ENCODE measurements around the gene CERS6. TPM values are rescaled to one million over a fixed set of nuclear protein-coding genes. Genes with fewer than 3 reads are reported as not detected.

The CERS6 gene, protein sequence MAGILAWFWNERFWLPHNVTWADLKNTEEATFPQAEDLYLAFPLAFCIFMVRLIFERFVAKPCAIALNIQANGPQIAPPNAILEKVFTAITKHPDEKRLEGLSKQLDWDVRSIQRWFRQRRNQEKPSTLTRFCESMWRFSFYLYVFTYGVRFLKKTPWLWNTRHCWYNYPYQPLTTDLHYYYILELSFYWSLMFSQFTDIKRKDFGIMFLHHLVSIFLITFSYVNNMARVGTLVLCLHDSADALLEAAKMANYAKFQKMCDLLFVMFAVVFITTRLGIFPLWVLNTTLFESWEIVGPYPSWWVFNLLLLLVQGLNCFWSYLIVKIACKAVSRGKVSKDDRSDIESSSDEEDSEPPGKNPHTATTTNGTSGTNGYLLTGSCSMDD
- 29.6 and 30.4 TPM in 2 replicates for total RNA-seq (2013; cell fraction: nucleolus; rRNA removed)
- total RNA-seq (2014; rRNA removed) (20.4 and 22.2 TPM in 2 replicates), total RNA-seq (2014; rRNA removed; fragmentation: Illumina TruSeq; extraction: Trizol) (17.6 TPM in 2 replicates), total RNA-seq (2021) (15.3 and 17.0 TPM in 2 replicates), polyA plus RNA-seq (2011; rRNA removed) (12.0 and 17.6 TPM in 2 replicates), polyA plus RNA-seq (2014; fragmentation: Illumina TruSeq; extraction: Trizol) (19.6 and 24.1 TPM in 2 replicates), polyA plus RNA-seq (2014; fragmentation: Nextera tagmentation; extraction: Ambion mirVana) (1 to 10 TPM; 1.3 to 2.5 TPM), polyA plus RNA-seq (2014; rRNA removed) (8.8 and 9.4 TPM in 2 replicates), polyA plus RNA-seq (2016; fragmentation: Nextera tagmentation; extraction: Ambion mirVana) (10 to 100 TPM in 1 of 2 experiments, 1 to 10 TPM in 1; 6.2 to 16.1 TPM), polyA minus RNA-seq (2011; rRNA and poly(A)+ RNA removed) (18.6 and 19.1 TPM in 2 replicates), Bru-seq, nascent RNA (percentile 82 among the genes with signal in this experiment), BruChase-seq, experiment 1, labeled RNA remaining after a 6-hour chase (percentile 64 among the genes with signal in this experiment), BruChase-seq, experiment 2, labeled RNA remaining after a 2-hour chase (percentile 67 among the genes with signal in this experiment)
- 6.0 TPM for polyA plus RNA-seq (2011; ENCODE audit: low read depth)
- 6.1 and 8.2 TPM in 2 replicates for polyA plus RNA-seq (2011; cell fraction: cytosol; rRNA removed)
- polyA plus RNA-seq (2011; cell fraction: nucleus; rRNA removed), result 8.5 and 10.0 TPM in 2 replicates
- 12.5 and 13.9 TPM in 2 replicates for polyA plus RNA-seq (2012)
- polyA minus RNA-seq (2011; cell fraction: cytosol; rRNA and poly(A)+ RNA removed), result 6.7 and 8.8 TPM in 2 replicates
- 10.8 and 16.3 TPM in 2 replicates for polyA minus RNA-seq (2011; cell fraction: nucleus; rRNA and poly(A)+ RNA removed)
- long read RNA-seq, experiment 1, partial matches to known transcripts, result 0 of 3 reads
- long read RNA-seq, experiment 1, other reads (novel, unspliced or antisense), result 3 of 3 reads
- long read RNA-seq, experiment 2, full-length matches to known transcripts, result 1 of 28 reads
- long read RNA-seq, experiment 2, partial matches to known transcripts, result 0 of 28 reads
- long read RNA-seq, experiment 2, other reads (novel, unspliced or antisense), result 27 of 28 reads

DNA sequence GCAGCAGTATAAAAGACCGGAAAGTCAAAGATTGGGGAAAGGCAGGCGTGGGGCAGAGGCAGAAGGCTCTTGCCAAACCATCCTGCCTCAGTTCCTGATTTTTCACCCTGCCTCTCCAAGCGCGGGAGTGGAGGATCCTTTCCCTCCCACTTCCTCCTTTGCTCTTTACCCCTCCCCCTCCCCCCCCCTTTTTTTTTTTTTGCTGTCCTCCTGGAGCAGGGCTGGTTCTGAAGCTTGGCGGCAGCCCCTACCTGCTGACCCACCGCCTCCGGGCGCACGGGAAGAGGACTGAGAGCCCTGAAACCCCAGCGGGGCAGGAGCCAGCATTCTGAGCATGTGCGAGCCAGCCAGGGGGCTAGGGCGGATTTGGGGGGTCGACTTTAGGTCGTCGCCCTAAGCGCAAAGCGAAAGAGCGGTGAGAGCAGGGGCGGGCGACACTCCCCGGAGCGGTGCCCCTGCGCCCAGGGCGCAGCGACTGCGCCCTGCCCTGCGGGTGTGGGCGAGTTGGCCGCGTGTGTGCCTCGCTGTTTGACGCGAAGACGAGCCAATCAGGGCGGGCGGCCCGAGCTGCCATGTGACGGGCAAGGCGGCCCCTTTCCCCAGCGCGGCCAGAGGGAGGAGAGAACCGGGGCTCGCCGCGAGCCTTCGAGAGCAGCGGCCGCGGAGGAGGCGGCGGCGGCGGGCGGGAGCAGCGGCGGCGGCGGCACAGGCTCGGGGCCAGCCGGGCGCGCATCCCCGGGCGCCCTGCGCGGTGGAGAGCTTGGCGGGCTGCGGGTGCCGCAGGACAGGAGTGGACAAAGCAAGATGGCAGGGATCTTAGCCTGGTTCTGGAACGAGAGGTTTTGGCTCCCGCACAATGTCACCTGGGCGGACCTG, at the start of gene CERS6:
Gene CERS6 (plus strand): TSS at position 628 of the 876 bp plus-strand sequence. CDS start 177 bp downstream, at position 805.
- CTCF ChIA-PET, result no interaction called here
- RAD21 ChIA-PET (ENCODE audit: unreplicated experiment), result interaction anchor here (0.5 to 1.3 kb wide), 2 partner anchors 34 to 212 kb away, joined by 4 to 7 read pairs; no protein-coding TSS in a partner anchor
- peak; percentile 64 for DNase-seq (ENCODE audit: low read depth, low spot score)
- intact Hi-C loops (cut with micrococcal nuclease; ENCODE audit: unreplicated experiment) (loop anchor here (2.0 to 5.0 kb wide), 4 partner anchors 35 to 109 kb away; no protein-coding TSS in a partner anchor), in situ Hi-C loops (cut with MboI) (no loop called here)
- Histone ChIP-seq H4K20me1 (ENCODE audit: control insufficient read depth, insufficient read depth) (no peaks in the 10 kb centered on the region), H3K79me2 (ENCODE audit: control insufficient read depth, insufficient read depth, low read length) (peaks cover 47% of the 10 kb centered on the region), H3K27ac (ENCODE audit: control insufficient read depth, insufficient read depth) (peak within 1 kb of the TSS; percentile 91), H3K9me3 (replicated peaks; ENCODE audit: control insufficient read depth, insufficient read depth, low read length) (no peaks in the 10 kb centered on the region; the same call in 2 of the 3 replicates), H3K4me1 (ENCODE audit: control insufficient read depth, insufficient read depth, low read length) (peaks cover 13% of the 10 kb centered on the region), H2AFZ (ENCODE audit: control insufficient read depth, low read depth, low read length) (peak within 1 kb of the TSS; percentile 76), H3K9ac (ENCODE audit: control insufficient read depth, insufficient read depth, low read length) (peak within 1 kb of the TSS; percentile 91), H3K36me3 (ENCODE audit: control insufficient read depth in 2 of 2, insufficient read depth in 2 of 2, low read length in 1 of 2) (no peaks in the 10 kb centered on the region), H3K4me2 (ENCODE audit: control insufficient read depth, insufficient read depth) (peak within 1 kb of the TSS; percentile 43), H3K4me3 (peak within 1 kb of the TSS; percentile 79), H3K27me3 (replicated peaks in 1 of 2; ENCODE audit: control insufficient read depth in 2 of 2, insufficient read depth in 2 of 2, low read length in 1 of 2) (no peaks in the 10 kb centered on the region)
- ATAC-seq, result peak; percentile 93
- WGBS (ENCODE audit: insufficient coverage, insufficient replicate concordance, low lambda C conversion rate, missing lambda C conversion rate), result 3% methylated on average over 34 of the region's 72 CpGs
- BruUV-seq (replicated peaks), result no TSS peak
- POLR2A ChIA-PET, result no interaction called here
- SMC1A ChIA-PET (ENCODE audit: uncharacterized antibody, unreplicated experiment), result no interaction called here
- no peak for FAIRE-seq
- no peak for TF ChIP-seq ATF7 (IDR thresholded peaks at IDR 0.05; ENCODE audit: low read depth)
- no peak for TF ChIP-seq IRF4 (IDR thresholded peaks at IDR 0.05; ENCODE audit: low read depth, low read length)
- 0 out of 2 replicates have a peak, but pooled peaks have one; percentile 54 for TF ChIP-seq POLR2AphosphoS2 (IDR thresholded peaks at IDR 0.05; ENCODE audit: low read depth, low read length)
- peak; percentile 18; the same call in 1 of the 2 replicates for TF ChIP-seq IKZF1 (conservative IDR thresholded peaks at IDR 0.05)
- TF ChIP-seq TCF12 (IDR thresholded peaks at IDR 0.05; ENCODE audit: low read depth, low read length), result no peak
- no peak for TF ChIP-seq HDGF (IDR thresholded peaks at IDR 0.05)
- no peak for TF ChIP-seq STAT1 (conservative IDR thresholded peaks at IDR 0.05)
- TF ChIP-seq YBX1 (IDR thresholded peaks at IDR 0.05), result no peak
- peak; percentile 77; the same call in 1 of the 2 replicates for TF ChIP-seq CREB1 (IDR thresholded peaks at IDR 0.05; ENCODE audit: low read depth)
- TF ChIP-seq, protein P1, sequence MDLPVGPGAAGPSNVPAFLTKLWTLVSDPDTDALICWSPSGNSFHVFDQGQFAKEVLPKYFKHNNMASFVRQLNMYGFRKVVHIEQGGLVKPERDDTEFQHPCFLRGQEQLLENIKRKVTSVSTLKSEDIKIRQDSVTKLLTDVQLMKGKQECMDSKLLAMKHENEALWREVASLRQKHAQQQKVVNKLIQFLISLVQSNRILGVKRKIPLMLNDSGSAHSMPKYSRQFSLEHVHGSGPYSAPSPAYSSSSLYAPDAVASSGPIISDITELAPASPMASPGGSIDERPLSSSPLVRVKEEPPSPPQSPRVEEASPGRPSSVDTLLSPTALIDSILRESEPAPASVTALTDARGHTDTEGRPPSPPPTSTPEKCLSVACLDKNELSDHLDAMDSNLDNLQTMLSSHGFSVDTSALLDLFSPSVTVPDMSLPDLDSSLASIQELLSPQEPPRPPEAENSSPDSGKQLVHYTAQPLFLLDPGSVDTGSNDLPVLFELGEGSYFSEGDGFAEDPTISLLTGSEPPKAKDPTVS (IDR thresholded peaks at IDR 0.05; ENCODE audit: low read depth, low read length), result no peak
- TF ChIP-seq, protein P2, sequence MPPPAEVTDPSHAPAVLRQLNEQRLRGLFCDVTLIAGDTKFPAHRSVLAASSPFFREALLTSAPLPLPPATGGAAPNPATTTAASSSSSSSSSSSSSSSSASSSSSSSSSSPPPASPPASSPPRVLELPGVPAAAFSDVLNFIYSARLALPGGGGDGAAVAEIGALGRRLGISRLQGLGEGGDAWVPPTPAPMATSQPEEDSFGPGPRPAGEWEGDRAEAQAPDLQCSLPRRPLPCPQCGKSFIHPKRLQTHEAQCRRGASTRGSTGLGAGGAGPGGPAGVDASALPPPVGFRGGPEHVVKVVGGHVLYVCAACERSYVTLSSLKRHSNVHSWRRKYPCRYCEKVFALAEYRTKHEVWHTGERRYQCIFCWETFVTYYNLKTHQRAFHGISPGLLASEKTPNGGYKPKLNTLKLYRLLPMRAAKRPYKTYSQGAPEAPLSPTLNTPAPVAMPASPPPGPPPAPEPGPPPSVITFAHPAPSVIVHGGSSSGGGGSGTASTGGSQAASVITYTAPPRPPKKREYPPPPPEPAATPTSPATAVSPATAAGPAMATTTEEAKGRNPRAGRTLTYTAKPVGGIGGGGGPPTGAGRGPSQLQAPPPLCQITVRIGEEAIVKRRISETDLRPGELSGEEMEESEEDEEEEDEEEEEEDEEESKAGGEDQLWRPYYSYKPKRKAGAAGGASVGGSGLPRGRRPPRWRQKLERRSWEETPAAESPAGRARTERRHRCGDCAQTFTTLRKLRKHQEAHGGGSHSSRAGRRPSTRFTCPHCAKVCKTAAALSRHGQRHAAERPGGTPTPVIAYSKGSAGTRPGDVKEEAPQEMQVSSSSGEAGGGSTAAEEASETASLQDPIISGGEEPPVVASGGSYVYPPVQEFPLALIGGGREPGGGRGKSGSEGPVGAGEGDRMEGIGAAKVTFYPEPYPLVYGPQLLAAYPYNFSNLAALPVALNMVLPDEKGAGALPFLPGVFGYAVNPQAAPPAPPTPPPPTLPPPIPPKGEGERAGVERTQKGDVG (CRISPR knock-in tag; IDR thresholded peaks at IDR 0.05), result no peak
- TF ChIP-seq, protein P3, sequence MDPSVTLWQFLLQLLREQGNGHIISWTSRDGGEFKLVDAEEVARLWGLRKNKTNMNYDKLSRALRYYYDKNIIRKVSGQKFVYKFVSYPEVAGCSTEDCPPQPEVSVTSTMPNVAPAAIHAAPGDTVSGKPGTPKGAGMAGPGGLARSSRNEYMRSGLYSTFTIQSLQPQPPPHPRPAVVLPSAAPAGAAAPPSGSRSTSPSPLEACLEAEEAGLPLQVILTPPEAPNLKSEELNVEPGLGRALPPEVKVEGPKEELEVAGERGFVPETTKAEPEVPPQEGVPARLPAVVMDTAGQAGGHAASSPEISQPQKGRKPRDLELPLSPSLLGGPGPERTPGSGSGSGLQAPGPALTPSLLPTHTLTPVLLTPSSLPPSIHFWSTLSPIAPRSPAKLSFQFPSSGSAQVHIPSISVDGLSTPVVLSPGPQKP (IDR thresholded peaks at IDR 0.05; ENCODE audit: low read depth, low read length), result no peak

Data from GM12878 (cell line).